Daoy (cell line): ENCODE measurements around the gene CAMSAP1. TPM values are rescaled to one million over a fixed set of nuclear protein-coding genes. Genes with fewer than 3 reads are reported as not detected.

Source experiments
- DNase-seq: peaks from one replicate; pipeline ENCODE4 v3.0.0-alpha.2; 2015; ENCODE audit warnings: low read depth
- total RNA-seq: library from RNA; depleted of rRNA; stranded (reverse); fragments of >200 nt; shearing (Covaris generic); gene quantifications from 2 replicates; pipeline ENCODE4 v1.2.3, GENCODE V29; 2014; rRNA removed

CAMSAP1 gene
- total RNA-seq, 1 experiment from 2014 or later, result 22.7 TPM

GRCh38 chr9:135761150-135761844, 146.0 kb downstream of the CAMSAP1 start:
- no peak for DNase-seq

GRCh38 chr9:135760465-135760864, 146.9 kb downstream of the CAMSAP1 start:
- DNase-seq, result no peak

DNA sequence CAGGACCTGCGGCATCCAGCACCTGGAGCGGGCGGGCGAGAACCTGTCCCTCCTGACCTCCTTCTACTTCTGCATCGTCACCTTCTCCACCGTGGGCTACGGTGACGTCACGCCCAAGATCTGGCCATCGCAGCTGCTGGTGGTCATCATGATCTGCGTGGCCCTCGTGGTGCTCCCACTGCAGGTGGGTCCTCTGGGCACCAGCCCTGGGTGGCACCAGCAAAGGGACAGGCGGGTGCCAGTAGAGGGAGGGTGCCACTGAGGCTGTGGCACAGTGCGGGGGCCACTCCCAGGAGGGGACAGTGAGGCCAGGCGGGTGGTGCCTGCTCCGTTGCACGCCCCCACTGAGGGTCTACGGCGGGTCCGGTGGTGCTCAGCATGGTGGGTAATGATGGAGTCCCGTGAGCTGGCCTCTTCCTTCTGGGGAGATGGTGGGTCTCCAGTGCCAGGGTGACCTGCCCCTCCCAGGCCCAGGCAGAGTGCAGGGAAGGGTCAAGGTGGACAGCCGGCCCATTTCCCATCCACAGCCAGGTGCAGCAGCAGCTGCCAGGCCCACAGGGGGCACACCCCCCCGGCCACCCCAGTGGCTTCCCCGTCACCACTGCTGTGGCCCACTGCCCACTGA, 147.6 kb downstream of the CAMSAP1 start:
- no peak for DNase-seq

GRCh38 chr9:135758870-135759269, 148.5 kb downstream of the CAMSAP1 start:
- no peak for DNase-seq

Other genes with a start within 250 kb of the CAMSAP1 start
- not detected in 2 replicates for gene LCN9, start 244.2 kb downstream of the CAMSAP1 start, total RNA-seq
- gene SOHLH1, start 208.1 kb downstream of the CAMSAP1 start, total RNA-seq, result 0.18 TPM in 1 of 2 replicates, not detected in the other
- gene KCNT1, start 205.4 kb downstream of the CAMSAP1 start, total RNA-seq, result not detected in 2 replicates
- 63.1 and 66.3 TPM in 2 replicates for gene UBAC1, start 53.8 kb upstream of the CAMSAP1 start, total RNA-seq
- gene NACC2, start 187.7 kb upstream of the CAMSAP1 start, total RNA-seq, result 10.9 and 11.5 TPM in 2 replicates
- gene TMEM250, start 211.3 kb upstream of the CAMSAP1 start, total RNA-seq, result 37.5 and 49.5 TPM in 2 replicates